WTC11 (cell line): ENCODE results near the gene KCNA4. TPM values are rescaled to one million over a fixed set of nuclear protein-coding genes. Genes with fewer than 3 reads are reported as not detected.

Source experiments
- ATAC-seq: fragments of 200-7000 bp; cut with Tn5 transposase; 2 replicates; pipeline ENCODE4 v1.10.0; 2021; ENCODE audit warnings: mild to moderate bottlenecking, moderate library complexity
- CTCF ChIA-PET: fragments of 300-600 bp; sonication (Branson Sonifier 250); formaldehyde crosslinking; loops from one replicate; lab custom pipeline; 2021; ENCODE audit warnings: antibody characterized with exemption; lab: Charles Lee
- POLR2A ChIA-PET: fragments of 350-600 bp; sonication (Branson Sonifier 250); formaldehyde crosslinking; loops from one replicate; lab custom pipeline; 2021; ENCODE audit warnings: antibody characterized with exemption; lab: Charles Lee
- DNase-seq: peaks from one replicate; pipeline ENCODE4 v3.0.0; 2021; ENCODE audit warnings: low spot score
- H3K27ac Mint-ChIP-seq: 2 replicates; pipeline ENCODE4 v1.8.0; 2021; ENCODE audit warnings: mixed read lengths
- H3K27me3 Mint-ChIP-seq: 2 replicates; pipeline ENCODE4 v1.8.0; 2021; ENCODE audit warnings: low read depth, mild to moderate bottlenecking, moderate library complexity, mixed read lengths
- H3K36me3 Mint-ChIP-seq: 2 replicates; pipeline ENCODE4 v1.8.0; 2021; ENCODE audit warnings: mixed read lengths
- H3K4me1 Mint-ChIP-seq: 2 replicates; pipeline ENCODE4 v1.8.0; 2022; ENCODE audit warnings: mixed read lengths
- H3K4me3 Mint-ChIP-seq: 2 replicates; pipeline ENCODE4 v1.8.0; 2021; ENCODE audit warnings: mild to moderate bottlenecking, moderate library complexity, mixed read lengths
- H3K9me3 Mint-ChIP-seq: 2 replicates; pipeline ENCODE4 v1.8.0; 2021; ENCODE audit warnings: mixed read lengths
- AFF4 ChIP-seq: sonication (generic); formaldehyde crosslinking; IDR thresholded peaks from 2 replicates; pipeline ENCODE4 v1.8.1; 2023; ENCODE audit warnings: mild to moderate bottlenecking, missing genetic modification reagents, borderline replicate concordance
- ATF6 ChIP-seq: sonication (generic); formaldehyde crosslinking; IDR thresholded peaks from 2 replicates; pipeline ENCODE4 v1.8.1; 2023; ENCODE audit warnings: mild to moderate bottlenecking, missing genetic modification reagents
- E2F4 ChIP-seq: sonication (generic); formaldehyde crosslinking; IDR thresholded peaks from 2 replicates; pipeline ENCODE4 v1.8.1; 2022; ENCODE audit warnings: low read depth, mild to moderate bottlenecking, moderate library complexity, missing genetic modification reagents, borderline replicate concordance
- GABPB1 ChIP-seq: sonication (generic); formaldehyde crosslinking; IDR thresholded peaks from 2 replicates; pipeline ENCODE4 v1.8.1; 2023; ENCODE audit warnings: mild to moderate bottlenecking, missing genetic modification reagents
- HMGXB4 ChIP-seq: sonication (generic); formaldehyde crosslinking; IDR thresholded peaks from 2 replicates; pipeline ENCODE4 v1.8.1; 2023; ENCODE audit warnings: mild to moderate bottlenecking, moderate library complexity, missing genetic modification reagents
- IRF1 ChIP-seq: sonication (generic); formaldehyde crosslinking; IDR thresholded peaks from 2 replicates; pipeline ENCODE4 v1.8.0; 2023; ENCODE audit warnings: missing genetic modification reagents
- JAZF1 ChIP-seq: fragments of 250-450 bp; sonication (Bioruptor Pico); IDR thresholded peaks from 2 replicates; pipeline ENCODE4 v1.9.0; 2021; ENCODE audit warnings: moderate library complexity, mild to moderate bottlenecking, inconsistent platforms
- MAX ChIP-seq: sonication (generic); formaldehyde crosslinking; IDR thresholded peaks from 2 replicates; pipeline ENCODE4 v1.8.0; 2022; ENCODE audit warnings: mild to moderate bottlenecking, missing genetic modification reagents
- MLX ChIP-seq: sonication (generic); formaldehyde crosslinking; IDR thresholded peaks from 2 replicates; pipeline ENCODE4 v1.8.1; 2023; ENCODE audit warnings: mild to moderate bottlenecking, missing genetic modification reagents, moderate library complexity
- MYBL2 ChIP-seq: sonication (generic); formaldehyde crosslinking; IDR thresholded peaks from 2 replicates; pipeline ENCODE4 v1.8.1; 2023; ENCODE audit warnings: mild to moderate bottlenecking, moderate library complexity, missing genetic modification reagents
- NR2C2 ChIP-seq: sonication (generic); formaldehyde crosslinking; IDR thresholded peaks from 2 replicates; pipeline ENCODE4 v1.8.0; 2022; ENCODE audit warnings: mild to moderate bottlenecking, missing genetic modification reagents
- PREB ChIP-seq: sonication (generic); formaldehyde crosslinking; IDR thresholded peaks from 2 replicates; pipeline ENCODE4 v1.8.1; 2022; ENCODE audit warnings: mild to moderate bottlenecking, missing genetic modification reagents, moderate library complexity, borderline replicate concordance
- RORB ChIP-seq: fragments of 250-450 bp; sonication (Bioruptor Pico); IDR thresholded peaks from 2 replicates; pipeline ENCODE4 v1.9.0; 2021; ENCODE audit warnings: mild to moderate bottlenecking
- SOX15 ChIP-seq: fragments of 250-450 bp; sonication (Bioruptor Pico); IDR thresholded peaks from 2 replicates; pipeline ENCODE4 v1.9.0; 2021; ENCODE audit warnings: mild to moderate bottlenecking
- TCF7 ChIP-seq: sonication (generic); formaldehyde crosslinking; IDR thresholded peaks from 2 replicates; pipeline ENCODE4 v1.8.0; 2022; ENCODE audit warnings: mild to moderate bottlenecking, low read depth, missing genetic modification reagents, moderate library complexity
- TEAD1 ChIP-seq: sonication (generic); formaldehyde crosslinking; IDR thresholded peaks from 2 replicates; pipeline ENCODE4 v1.8.0; 2022; ENCODE audit warnings: mild to moderate bottlenecking, missing genetic modification reagents
- TEAD4 ChIP-seq: sonication (generic); formaldehyde crosslinking; IDR thresholded peaks from 2 replicates; pipeline ENCODE4 v1.8.0; 2022; ENCODE audit warnings: mild to moderate bottlenecking, missing genetic modification reagents
- ZBTB43 ChIP-seq: sonication (generic); formaldehyde crosslinking; IDR thresholded peaks from 2 replicates; pipeline ENCODE4 v1.8.1; 2023; ENCODE audit warnings: mild to moderate bottlenecking, missing genetic modification reagents
- ZNF416 ChIP-seq: fragments of 250-450 bp; sonication (Bioruptor Pico); IDR thresholded peaks from 2 replicates; pipeline ENCODE4 v1.9.0; 2021; ENCODE audit warnings: mild to moderate bottlenecking, inconsistent platforms
- total RNA-seq: library from RNA; stranded (reverse); gene quantifications from 3 replicates; pipeline ENCODE4 v1.2.3, GENCODE V29; 2021

Gene KCNA4
- total RNA-seq, 1 experiment from 2014 or later, result not detected

- TF ChIP-seq HMGXB4 (CRISPR knock-in tag), result no peak
- no peak for TF ChIP-seq SOX15 (CRISPR knock-in tag)
- no peak for TF ChIP-seq MYBL2 (CRISPR knock-in tag)
Measured at GRCh38 chr11:30002157-30002785, 14.6 kb downstream of the KCNA4 start (continued).

- no peaks in the 10 kb centered on the region for H3K9me3 Mint-ChIP-seq
- H3K4me1 Mint-ChIP-seq, result no peaks in the 10 kb centered on the region
- ChIA-PET POLR2A (no interaction called here), CTCF (no interaction called here)
- peaks cover 54% of the 10 kb centered on the region for H3K27me3 Mint-ChIP-seq
- no peak overlapping the region for H3K4me3 Mint-ChIP-seq
- no peak overlapping the region for H3K27ac Mint-ChIP-seq
- ATAC-seq, result no peak
- no peak for DNase-seq
- no peaks in the 10 kb centered on the region for H3K36me3 Mint-ChIP-seq
- TF ChIP-seq IRF1 (CRISPR knock-in tag), result no peak
- TF ChIP-seq HMGXB4 (CRISPR knock-in tag), result no peak
- TF ChIP-seq ATF6 (CRISPR knock-in tag), result no peak
- TF ChIP-seq SOX15 (CRISPR knock-in tag), result no peak
- no peak for TF ChIP-seq JAZF1 (CRISPR knock-in tag)
- no peak for TF ChIP-seq TEAD1
- TF ChIP-seq RORB, result no peak
- TF ChIP-seq E2F4 (CRISPR knock-in tag), result no peak
- no peak for TF ChIP-seq MAX (CRISPR knock-in tag)
- no peak for TF ChIP-seq AFF4 (CRISPR knock-in tag)
- no peak for TF ChIP-seq ZNF416
- no peak for TF ChIP-seq MLX (CRISPR knock-in tag)
- TF ChIP-seq NR2C2, result no peak
- no peak for TF ChIP-seq TEAD4 (CRISPR knock-in tag)
- no peak for TF ChIP-seq ZBTB43 (CRISPR knock-in tag)
- TF ChIP-seq PREB (CRISPR knock-in tag), result no peak
- no peak for TF ChIP-seq TCF7 (CRISPR knock-in tag)
- no peak for TF ChIP-seq GABPB1 (CRISPR knock-in tag)
Measured at GRCh38 chr11:30000986-30001750, 15.7 kb downstream of the KCNA4 start.
